ENCODE data around the gene IRX4. TPM values are rescaled to one million over a fixed set of nuclear protein-coding genes. Genes with fewer than 3 reads are reported as not detected.

The IRX4 gene
- total RNA-seq, 1 donor from 2014 or later = 0.68 TPM

DNA sequence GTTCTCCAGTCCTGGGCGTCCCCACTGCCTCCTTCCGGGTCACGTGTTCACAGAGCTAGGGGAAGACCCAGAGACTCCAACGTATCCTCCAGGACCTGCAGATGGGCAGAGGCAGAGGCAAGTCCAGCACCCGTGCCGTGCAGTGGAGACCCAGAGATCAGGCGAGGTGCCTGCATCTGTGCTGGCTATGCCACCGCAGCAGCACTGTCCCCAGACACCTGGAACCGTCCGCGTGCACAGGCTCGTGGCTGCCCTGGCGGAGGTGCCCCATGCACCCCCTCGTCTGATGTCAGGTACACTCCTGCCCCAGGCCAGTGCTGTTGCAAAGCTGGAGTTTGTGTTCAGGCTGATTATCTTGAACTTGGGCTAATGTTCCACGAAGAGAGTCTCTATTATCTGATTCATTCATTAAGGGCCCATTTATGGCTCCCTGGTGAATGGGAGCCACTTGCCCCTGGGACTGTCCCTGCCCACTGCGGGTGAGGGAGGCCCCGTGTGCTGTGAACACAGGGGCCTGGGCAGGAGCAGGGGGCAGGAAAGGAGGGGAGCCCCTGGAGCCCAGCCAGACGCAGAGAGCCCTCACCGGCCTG is 13.7 kb downstream of the IRX4 start:
- Histone ChIP-seq H3K4me1 (ENCODE audit: insufficient read depth, low read length) (no peaks in the 10 kb centered on the region), H2AFZ (ENCODE audit: low read depth, low read length) (no peak overlapping the region), H3K79me2 (ENCODE audit: insufficient read depth, low read length) (no peaks in the 10 kb centered on the region), H3K27ac (ENCODE audit: low read depth, low read length) (no peak overlapping the region), H3K36me3 (ENCODE audit: insufficient read depth, low read length) (no peaks in the 10 kb centered on the region), H3K4me2 (ENCODE audit: low read length) (no peak overlapping the region), H3K27me3 (ENCODE audit: insufficient read depth, low read length) (peaks cover 18% of the 10 kb centered on the region), H3K9me3 (ENCODE audit: insufficient read depth, low read depth, low read length) (no peaks in the 10 kb centered on the region), H3K9ac (ENCODE audit: low read length) (no peak overlapping the region), H3K4me3 (ENCODE audit: insufficient read depth, low read depth, low read length) (no peak overlapping the region), H4K20me1 (ENCODE audit: insufficient read depth, low read length) (no peaks in the 10 kb centered on the region)
- H3K27ac Mint-ChIP-seq (ENCODE audit: unreplicated experiment) = no peak overlapping the region
- H3K36me3 Mint-ChIP-seq (ENCODE audit: low read depth, unreplicated experiment) = no peaks in the 10 kb centered on the region
- H3K9me3 Mint-ChIP-seq (ENCODE audit: unreplicated experiment) = no peaks in the 10 kb centered on the region
- no peak for DNase-seq (ENCODE audit: low read depth)
- peaks cover 57% of the 10 kb centered on the region for H3K27me3 Mint-ChIP-seq (ENCODE audit: low read depth, unreplicated experiment)
- TF ChIP-seq EZH2 (IDR thresholded peaks at IDR 0.05; ENCODE audit: insufficient read depth, low read length) = no peak
- no peak for TF ChIP-seq CTCF (IDR thresholded peaks at IDR 0.05; ENCODE audit: insufficient read depth, low read depth, low read length)
- H3K4me1 Mint-ChIP-seq (ENCODE audit: low read depth, unreplicated experiment) = no peaks in the 10 kb centered on the region
- no peak for FAIRE-seq
- no peak overlapping the region for H3K4me3 Mint-ChIP-seq (ENCODE audit: unreplicated experiment)

GRCh38 chr5:1867815-1868143 is 14.9 kb downstream of the IRX4 start:
- TF ChIP-seq CTCF (IDR thresholded peaks at IDR 0.05; ENCODE audit: insufficient read depth, low read depth, low read length) (no peak), EZH2 (IDR thresholded peaks at IDR 0.05; ENCODE audit: insufficient read depth, low read length) (no peak)
- H3K4me2 ChIP-seq (ENCODE audit: low read length) = no peak overlapping the region
- Mint-ChIP-seq H3K27me3 (ENCODE audit: low read depth, unreplicated experiment) (peaks cover 57% of the 10 kb centered on the region), H3K4me1 (ENCODE audit: low read depth, unreplicated experiment) (peaks cover 1% of the 10 kb centered on the region), H3K36me3 (ENCODE audit: low read depth, unreplicated experiment) (no peaks in the 10 kb centered on the region), H3K4me3 (ENCODE audit: unreplicated experiment) (no peak overlapping the region), H3K27ac (ENCODE audit: unreplicated experiment) (no peak overlapping the region), H3K9me3 (ENCODE audit: unreplicated experiment) (peaks cover under 1% of the 10 kb centered on the region)
- H4K20me1 ChIP-seq (ENCODE audit: insufficient read depth, low read length) = no peaks in the 10 kb centered on the region
- H3K4me1 ChIP-seq (ENCODE audit: insufficient read depth, low read length) = no peaks in the 10 kb centered on the region
- H2AFZ ChIP-seq (ENCODE audit: low read depth, low read length) = no peak overlapping the region
- FAIRE-seq = no peak
- H3K27me3 ChIP-seq (ENCODE audit: insufficient read depth, low read length) = peaks cover 10% of the 10 kb centered on the region
- no peak for DNase-seq (ENCODE audit: low read depth)
- H3K27ac ChIP-seq (ENCODE audit: low read depth, low read length) = no peak overlapping the region
- H3K9me3 ChIP-seq (ENCODE audit: insufficient read depth, low read depth, low read length) = no peaks in the 10 kb centered on the region
- H3K9ac ChIP-seq (ENCODE audit: low read length) = no peak overlapping the region
- H3K4me3 ChIP-seq (ENCODE audit: insufficient read depth, low read depth, low read length) = no peak overlapping the region
- no peaks in the 10 kb centered on the region for H3K36me3 ChIP-seq (ENCODE audit: insufficient read depth, low read length)
- no peaks in the 10 kb centered on the region for H3K79me2 ChIP-seq (ENCODE audit: insufficient read depth, low read length)

- H3K9me3 ChIP-seq (ENCODE audit: insufficient read depth, low read depth, low read length) = no peaks in the 10 kb centered on the region
- DNase-seq (ENCODE audit: low read depth) = no peak
- no peak for FAIRE-seq
- no peak overlapping the region for H3K4me3 Mint-ChIP-seq (ENCODE audit: unreplicated experiment)
- H3K36me3 ChIP-seq (ENCODE audit: insufficient read depth, low read length) = no peaks in the 10 kb centered on the region
- no peaks in the 10 kb centered on the region for H4K20me1 ChIP-seq (ENCODE audit: insufficient read depth, low read length)
- H3K27me3 ChIP-seq (ENCODE audit: insufficient read depth, low read length) = peaks cover 8% of the 10 kb centered on the region
- H3K79me2 ChIP-seq (ENCODE audit: insufficient read depth, low read length) = no peaks in the 10 kb centered on the region
- no peak overlapping the region for H3K4me3 ChIP-seq (ENCODE audit: insufficient read depth, low read depth, low read length)
- H3K4me1 ChIP-seq (ENCODE audit: insufficient read depth, low read length) = no peaks in the 10 kb centered on the region
- H3K9me3 Mint-ChIP-seq (ENCODE audit: unreplicated experiment) = peaks cover 4% of the 10 kb centered on the region
- no peak for TF ChIP-seq CTCF (IDR thresholded peaks at IDR 0.05; ENCODE audit: insufficient read depth, low read depth, low read length)
- TF ChIP-seq EZH2 (IDR thresholded peaks at IDR 0.05; ENCODE audit: insufficient read depth, low read length) = no peak
- H3K27me3 Mint-ChIP-seq (ENCODE audit: low read depth, unreplicated experiment) = peaks cover 57% of the 10 kb centered on the region
- H3K9ac ChIP-seq (ENCODE audit: low read length) = no peak overlapping the region
- H3K27ac ChIP-seq (ENCODE audit: low read depth, low read length) = no peak overlapping the region
- no peak overlapping the region for H2AFZ ChIP-seq (ENCODE audit: low read depth, low read length)
- peaks cover 1% of the 10 kb centered on the region for H3K4me1 Mint-ChIP-seq (ENCODE audit: low read depth, unreplicated experiment)
- no peak overlapping the region for H3K27ac Mint-ChIP-seq (ENCODE audit: unreplicated experiment)
- H3K4me2 ChIP-seq (ENCODE audit: low read length) = no peak overlapping the region
- H3K36me3 Mint-ChIP-seq (ENCODE audit: low read depth, unreplicated experiment) = no peaks in the 10 kb centered on the region
These were observed 15.5 kb downstream of the IRX4 start for GRCh38 chr5:1867114-1867814.
